Mammary epithelial cell (primary cell): ENCODE measurements around the gene ZFX.

Experiments used
- CTCF ChIP-seq, 2 donors: IDR thresholded peaks in 1 of 2; conservative IDR thresholded peaks in 1 of 2; 2 replicates each; pipeline ENCODE4 v1.5.1; 2011 to 2012; ENCODE audit warnings: inconsistent platforms in 2 of 2, low read length in 2 of 2, mild to moderate bottlenecking in 2 of 2, control low read depth in 1 of 2, low read depth in 1 of 2; ENCODE audit not compliant: insufficient read depth in 1 of 2; ENCODE audit errors: extremely low read depth in 1 of 2
- EZH2 ChIP-seq: IDR thresholded peaks from 2 replicates; pipeline ENCODE4 v1.6.1; 2012; ENCODE audit warnings: low read length, inconsistent platforms, borderline replicate concordance

DNA sequence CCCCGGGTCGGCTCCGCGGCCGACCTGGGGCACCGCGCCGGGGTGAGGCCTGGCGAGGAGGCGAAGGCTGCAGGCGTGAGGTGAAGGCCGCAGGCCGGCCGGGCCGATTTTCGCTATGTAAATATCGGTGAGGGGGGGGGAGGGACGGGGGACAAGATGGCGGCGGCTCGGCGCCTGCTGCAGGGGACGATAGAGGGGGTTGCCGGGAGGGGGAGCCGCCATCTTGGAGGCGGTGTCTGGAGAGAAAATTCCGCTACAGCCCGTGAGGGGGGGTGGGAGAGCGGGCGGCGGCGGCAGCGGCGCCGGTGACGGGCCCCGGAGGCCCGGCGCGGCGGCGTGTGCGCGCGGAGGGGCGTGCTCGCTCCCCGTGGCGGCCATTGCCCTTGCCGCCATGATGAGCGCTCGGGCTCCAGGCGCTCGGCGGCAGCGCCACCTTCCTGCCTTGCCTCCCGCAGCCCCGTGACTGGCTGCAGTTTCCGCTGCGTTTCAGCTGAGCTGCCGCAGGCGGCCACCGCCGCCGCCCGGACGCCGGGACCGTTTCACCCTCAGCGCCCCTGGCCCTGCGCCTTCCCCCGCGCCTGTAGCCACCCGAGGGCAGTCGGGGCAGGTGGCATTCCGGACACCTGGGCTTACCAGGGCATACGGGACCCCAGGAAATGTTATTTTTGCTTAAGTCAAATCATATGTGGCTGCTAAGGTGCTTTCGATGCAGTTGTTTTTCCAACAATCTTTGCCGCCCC lies 692 bp downstream of the ZFX start:
- TF ChIP-seq CTCF (conservative IDR thresholded peaks at IDR 0.05 in 1 of 2, IDR thresholded peaks at IDR 0.05 in 1 of 2; ENCODE audit: extremely low read depth in 1 of 2, insufficient read depth in 1 of 2, low read depth in 1 of 2, low read length in 2 of 2) (peak; percentile 8 to 39), EZH2 (no peak)
